WTC11 (cell line): ENCODE data around the gene SNX24. TPM values are rescaled to one million over a fixed set of nuclear protein-coding genes. Genes with fewer than 3 reads are reported as not detected.

Experiments
- ATAC-seq: fragments of 200-7000 bp; cut with Tn5 transposase; 2 replicates; pipeline ENCODE4 v1.10.0; 2021; ENCODE audit warnings: mild to moderate bottlenecking, moderate library complexity
- CTCF ChIA-PET: fragments of 300-600 bp; sonication (Branson Sonifier 250); formaldehyde crosslinking; loops from one replicate; lab custom pipeline; 2021; ENCODE audit warnings: antibody characterized with exemption; lab: Charles Lee
- POLR2A ChIA-PET: fragments of 350-600 bp; sonication (Branson Sonifier 250); formaldehyde crosslinking; loops from one replicate; lab custom pipeline; 2021; ENCODE audit warnings: antibody characterized with exemption; lab: Charles Lee
- DNase-seq: peaks from one replicate; pipeline ENCODE4 v3.0.0; 2021; ENCODE audit warnings: low spot score
- H3K27ac Mint-ChIP-seq: 2 replicates; pipeline ENCODE4 v1.8.0; 2021; ENCODE audit warnings: mixed read lengths
- H3K27me3 Mint-ChIP-seq: 2 replicates; pipeline ENCODE4 v1.8.0; 2021; ENCODE audit warnings: low read depth, mild to moderate bottlenecking, moderate library complexity, mixed read lengths
- H3K36me3 Mint-ChIP-seq: 2 replicates; pipeline ENCODE4 v1.8.0; 2021; ENCODE audit warnings: mixed read lengths
- H3K4me1 Mint-ChIP-seq: 2 replicates; pipeline ENCODE4 v1.8.0; 2022; ENCODE audit warnings: mixed read lengths
- H3K4me3 Mint-ChIP-seq: 2 replicates; pipeline ENCODE4 v1.8.0; 2021; ENCODE audit warnings: mild to moderate bottlenecking, moderate library complexity, mixed read lengths
- H3K9me3 Mint-ChIP-seq: 2 replicates; pipeline ENCODE4 v1.8.0; 2021; ENCODE audit warnings: mixed read lengths
- ATF1 ChIP-seq: sonication (generic); formaldehyde crosslinking; IDR thresholded peaks from 2 replicates; pipeline ENCODE4 v1.8.1; 2023; ENCODE audit warnings: mild to moderate bottlenecking, moderate library complexity, missing genetic modification reagents
- CREM ChIP-seq: sonication (generic); formaldehyde crosslinking; IDR thresholded peaks from 2 replicates; pipeline ENCODE4 v1.8.1; 2022; ENCODE audit warnings: mild to moderate bottlenecking, missing genetic modification reagents, moderate library complexity
- ETV6 ChIP-seq: sonication (generic); formaldehyde crosslinking; IDR thresholded peaks from 2 replicates; pipeline ENCODE4 v1.8.1; 2022; ENCODE audit warnings: mild to moderate bottlenecking, missing genetic modification reagents
- HMGXB4 ChIP-seq: sonication (generic); formaldehyde crosslinking; IDR thresholded peaks from 2 replicates; pipeline ENCODE4 v1.8.1; 2023; ENCODE audit warnings: mild to moderate bottlenecking, moderate library complexity, missing genetic modification reagents
- NFE2L1 ChIP-seq: sonication (generic); formaldehyde crosslinking; IDR thresholded peaks from 2 replicates; pipeline ENCODE4 v1.8.1; 2023; ENCODE audit warnings: missing genetic modification reagents
- NFYB ChIP-seq: sonication (generic); formaldehyde crosslinking; conservative IDR thresholded peaks from 2 replicates; pipeline ENCODE4 v1.8.0; 2022; ENCODE audit warnings: low read depth, missing genetic modification reagents
- NR3C1 ChIP-seq: sonication (generic); formaldehyde crosslinking; conservative IDR thresholded peaks from 2 replicates; pipeline ENCODE4 v1.8.1; 2023; ENCODE audit warnings: low read depth, mild to moderate bottlenecking, missing genetic modification reagents
- OVOL2 ChIP-seq: fragments of 250-450 bp; sonication (Bioruptor Pico); IDR thresholded peaks from 2 replicates; pipeline ENCODE4 v1.9.0; 2021; ENCODE audit warnings: mild to moderate bottlenecking, borderline replicate concordance
- SMAD4 ChIP-seq: sonication (generic); formaldehyde crosslinking; IDR thresholded peaks from 2 replicates; pipeline ENCODE4 v1.8.0; 2022; ENCODE audit warnings: mild to moderate bottlenecking, missing genetic modification reagents
- STAT6 ChIP-seq: sonication (generic); formaldehyde crosslinking; conservative IDR thresholded peaks from 2 replicates; pipeline ENCODE4 v1.8.1; 2023; ENCODE audit warnings: mild to moderate bottlenecking, low read depth, missing genetic modification reagents, moderate library complexity
- ZNF138 ChIP-seq: sonication (generic); formaldehyde crosslinking; conservative IDR thresholded peaks from 2 replicates; pipeline ENCODE4 v1.8.1; 2022; ENCODE audit warnings: mild to moderate bottlenecking, moderate library complexity, missing genetic modification reagents
- ZNF232 ChIP-seq: sonication (generic); formaldehyde crosslinking; IDR thresholded peaks from 2 replicates; pipeline ENCODE4 v1.8.0; 2022; ENCODE audit warnings: mild to moderate bottlenecking, missing genetic modification reagents
- ZNF317 ChIP-seq: sonication (generic); formaldehyde crosslinking; IDR thresholded peaks from 2 replicates; pipeline ENCODE4 v1.8.1; 2023; ENCODE audit warnings: low read depth, mild to moderate bottlenecking, moderate library complexity, missing genetic modification reagents, borderline replicate concordance
- ZNF416 ChIP-seq: fragments of 250-450 bp; sonication (Bioruptor Pico); IDR thresholded peaks from 2 replicates; pipeline ENCODE4 v1.9.0; 2021; ENCODE audit warnings: mild to moderate bottlenecking, inconsistent platforms
- total RNA-seq: library from RNA; stranded (reverse); gene quantifications from 3 replicates; pipeline ENCODE4 v1.2.3, GENCODE V29; 2021
- TF ChIP-seq, protein P1 (sequence below): fragments of 250-450 bp; sonication (Bioruptor Pico); conservative IDR thresholded peaks from 2 replicates; pipeline ENCODE4 v1.9.0; 2021; ENCODE audit warnings: mild to moderate bottlenecking
- TF ChIP-seq, protein P2 (sequence below): fragments of 250-450 bp; sonication (Bioruptor Pico); IDR thresholded peaks from 2 replicates; pipeline ENCODE4 v1.9.0; 2021; ENCODE audit warnings: moderate library complexity, mild to moderate bottlenecking, inconsistent platforms, borderline replicate concordance

The SNX24 gene
- total RNA-seq, 1 experiment from 2014 or later = 15.5 TPM

- POLR2A ChIA-PET = no interaction called here
- no peaks in the 10 kb centered on the region for H3K9me3 Mint-ChIP-seq
- CTCF ChIA-PET = no interaction called here
- ATAC-seq = no peak
- TF ChIP-seq ATF1 = no peak
- TF ChIP-seq HMGXB4 = no peak
- H3K4me1 Mint-ChIP-seq = no peaks in the 10 kb centered on the region
- H3K4me3 Mint-ChIP-seq = no peak overlapping the region
- H3K27me3 Mint-ChIP-seq = no peaks in the 10 kb centered on the region
- DNase-seq = no peak
- H3K36me3 Mint-ChIP-seq = no peaks in the 10 kb centered on the region
- no peak overlapping the region for H3K27ac Mint-ChIP-seq
These were observed 51.8 kb downstream of the SNX24 start for GRCh38 chr5:122897283-122897602.

GRCh38 chr5:122901346-122901745, 55.9 kb downstream of the SNX24 start:
- ChIA-PET CTCF (no interaction called here), POLR2A (no interaction called here)
- Mint-ChIP-seq H3K4me1 (no peaks in the 10 kb centered on the region), H3K27me3 (no peaks in the 10 kb centered on the region), H3K9me3 (no peaks in the 10 kb centered on the region), H3K36me3 (no peaks in the 10 kb centered on the region), H3K4me3 (no peak overlapping the region), H3K27ac (no peak overlapping the region)
- TF ChIP-seq STAT6 (CRISPR knock-in tag) (no peak), ETV6 (CRISPR knock-in tag) (no peak), NFYB (no peak), ZNF232 (no peak), CREM (CRISPR knock-in tag) (no peak), NFE2L1 (CRISPR knock-in tag) (no peak), ZNF317 (CRISPR knock-in tag) (no peak), ZNF138 (CRISPR knock-in tag) (no peak)
- TF ChIP-seq, protein P1, sequence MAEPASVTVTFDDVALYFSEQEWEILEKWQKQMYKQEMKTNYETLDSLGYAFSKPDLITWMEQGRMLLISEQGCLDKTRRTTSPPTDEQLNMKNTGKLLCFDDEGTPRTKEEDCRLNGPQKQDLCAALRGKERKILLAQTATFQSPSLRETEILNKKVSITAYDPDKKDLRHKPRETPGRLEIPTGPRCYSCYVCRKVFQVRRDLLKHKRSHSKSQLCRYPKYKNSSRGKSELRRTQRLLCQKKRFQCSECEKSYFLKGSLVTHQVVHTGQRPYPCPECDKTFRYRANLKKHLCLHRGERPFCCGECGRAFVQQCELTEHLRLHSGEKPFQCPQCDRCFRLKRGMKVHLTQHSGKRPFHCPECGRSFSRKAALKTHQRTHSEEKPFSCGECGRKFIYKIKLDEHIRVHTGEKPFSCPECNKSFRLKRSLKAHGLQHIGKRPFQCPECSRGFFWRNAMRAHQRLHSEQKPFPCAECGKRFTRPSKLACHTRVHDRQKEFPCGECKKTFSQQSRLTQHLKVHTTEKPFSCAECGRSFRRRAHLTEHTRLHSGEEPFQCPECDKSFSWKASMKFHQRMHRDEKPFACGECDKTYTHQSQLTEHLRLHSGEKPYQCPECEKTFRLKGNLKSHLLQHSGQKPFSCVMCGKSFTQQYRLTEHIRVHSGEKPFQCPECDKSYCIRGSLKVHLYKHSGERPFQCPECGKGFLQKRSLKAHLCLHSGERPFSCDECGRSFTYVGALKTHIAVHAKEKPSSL (CRISPR knock-in tag) = no peak
- TF ChIP-seq, protein P2, sequence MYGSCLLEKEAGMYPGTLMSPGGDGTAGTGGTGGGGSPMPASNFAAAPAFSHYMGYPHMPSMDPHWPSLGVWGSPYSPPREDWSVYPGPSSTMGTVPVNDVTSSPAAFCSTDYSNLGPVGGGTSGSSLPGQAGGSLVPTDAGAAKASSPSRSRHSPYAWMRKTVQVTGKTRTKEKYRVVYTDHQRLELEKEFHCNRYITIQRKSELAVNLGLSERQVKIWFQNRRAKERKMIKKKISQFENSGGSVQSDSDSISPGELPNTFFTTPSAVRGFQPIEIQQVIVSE (CRISPR knock-in tag) = no peak
- no peak for ATAC-seq
- no peak for DNase-seq

- ATAC-seq (no peak), DNase-seq (no peak)
- H3K9me3 Mint-ChIP-seq = no peaks in the 10 kb centered on the region
- TF ChIP-seq OVOL2 (CRISPR knock-in tag) (no peak), ZNF416 (no peak), NR3C1 (CRISPR knock-in tag) (no peak), SMAD4 (CRISPR knock-in tag) (no peak)
- TF ChIP-seq, all 79 proteins: peak for 0
- Mint-ChIP-seq H3K36me3 (no peaks in the 10 kb centered on the region), H3K27ac (no peak overlapping the region), H3K4me3 (no peak overlapping the region), H3K27me3 (no peaks in the 10 kb centered on the region), H3K4me1 (peaks cover 7% of the 10 kb centered on the region)
- ChIA-PET CTCF (no interaction called here), POLR2A (no interaction called here)
These were observed 56.9 kb downstream of the SNX24 start for GRCh38 chr5:122902263-122902662.
